ENCODE data around the gene SIMC1. TPM values are rescaled to one million over a fixed set of nuclear protein-coding genes. Genes with fewer than 3 reads are reported as not detected.
A peak's percentile ranks its signal among the peaks of the same experiment; 100 is the strongest.

SIMC1 gene
- total and polyA plus RNA-seq, 5 donors from 2014 or later: 6.1 to 21.1 (median 8.3) TPM

DNA sequence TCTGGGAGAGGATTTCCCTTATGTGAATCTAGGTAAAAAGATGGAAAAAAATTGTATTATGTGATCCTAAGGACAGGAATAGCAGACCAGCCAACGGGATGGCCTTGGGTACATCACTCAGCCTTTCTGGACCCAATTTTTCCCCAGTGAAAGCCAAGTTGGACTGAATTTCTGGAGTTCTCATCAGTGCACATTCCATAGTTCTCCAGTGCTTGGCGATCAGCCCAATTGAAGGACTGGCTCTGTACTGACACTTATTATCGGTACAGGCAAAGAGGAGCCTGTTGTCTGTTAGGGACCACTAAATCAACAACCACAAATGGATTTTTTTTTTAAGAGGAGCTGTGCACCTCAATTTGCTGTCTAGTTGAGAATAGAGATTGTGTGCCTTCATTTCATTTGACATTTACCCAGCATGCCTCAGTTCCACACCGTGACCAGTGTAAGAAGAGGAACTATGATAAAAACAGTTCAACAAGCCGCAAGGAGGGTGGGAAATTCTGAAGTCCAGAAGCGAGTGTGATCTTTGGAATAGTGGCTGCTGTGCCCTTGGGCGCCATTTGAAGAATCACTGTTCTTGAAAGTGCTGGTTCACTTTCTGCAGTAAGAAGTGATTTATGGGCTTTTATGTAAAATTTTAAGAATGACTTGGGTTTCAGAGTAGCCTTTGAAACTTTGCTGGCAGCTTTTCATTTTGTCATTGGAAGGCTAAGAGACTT is 135.0 kb downstream of the SIMC1 start:
- ATAC-seq (ENCODE audit: low read depth in 2 of 2) (no peak), DNase-seq (no peak)
- no peak overlapping the region for H3K27ac Mint-ChIP-seq
- H3K27me3 Mint-ChIP-seq: no peaks in the 10 kb centered on the region
- no peaks in the 10 kb centered on the region for H3K27me3 ChIP-seq (ENCODE audit: control insufficient read depth, insufficient read depth, low read length)
- no peaks in the 10 kb centered on the region for H3K4me1 Mint-ChIP-seq
- H3K4me3 ChIP-seq (ENCODE audit: low read depth, low read length): no peak overlapping the region
- H3K4me1 ChIP-seq (ENCODE audit: control insufficient read depth, insufficient read depth, low read length, poor library complexity, severe bottlenecking): no peaks in the 10 kb centered on the region
- peaks cover 14% of the 10 kb centered on the region for H3K36me3 ChIP-seq (ENCODE audit: control insufficient read depth, insufficient read depth, low read length)
- peaks cover 8% of the 10 kb centered on the region for H3K36me3 Mint-ChIP-seq
- no peaks in the 10 kb centered on the region for H3K9me3 Mint-ChIP-seq
- H3K4me3 Mint-ChIP-seq: no peak overlapping the region
- no peak overlapping the region for H3K27ac ChIP-seq (ENCODE audit: insufficient read depth, low read length, poor library complexity, severe bottlenecking)
- no peaks in the 10 kb centered on the region for H3K9me3 ChIP-seq (ENCODE audit: control insufficient read depth in 2 of 2, low read length in 2 of 2)

GRCh38 chr5:176379881-176380280 is 141.7 kb downstream of the SIMC1 start:
- Mint-ChIP-seq H3K27ac (no peak overlapping the region), H3K4me3 (no peak overlapping the region)
- DNase-seq: no peak

GRCh38 chr5:176381423-176381822 is 143.2 kb downstream of the SIMC1 start:
- peaks cover 28% of the 10 kb centered on the region for H3K36me3 Mint-ChIP-seq
- no peaks in the 10 kb centered on the region for H3K9me3 Mint-ChIP-seq
- peaks cover 2 to 9% (median 7%) of the 10 kb centered on the region in 4 donors for H3K4me1 Mint-ChIP-seq
- H3K27me3 Mint-ChIP-seq: no peaks in the 10 kb centered on the region
- Histone ChIP-seq H3K4me3 (ENCODE audit: low read depth, low read length) (no peak overlapping the region), H3K36me3 (ENCODE audit: control insufficient read depth, insufficient read depth, low read length) (peaks cover 52% of the 10 kb centered on the region), H3K27me3 (ENCODE audit: control insufficient read depth, insufficient read depth, low read length) (no peaks in the 10 kb centered on the region), H3K9me3 (ENCODE audit: control insufficient read depth in 2 of 2, low read length in 2 of 2) (no peaks in the 10 kb centered on the region), H3K4me1 (ENCODE audit: control insufficient read depth, insufficient read depth, low read length, poor library complexity, severe bottlenecking) (peaks cover 1% of the 10 kb centered on the region), H3K27ac (ENCODE audit: insufficient read depth, low read length, poor library complexity, severe bottlenecking) (no peak overlapping the region)
- no peak for DNase-seq
- ATAC-seq (ENCODE audit: low read depth in 2 of 2): no peak
- no peak overlapping the region for H3K4me3 Mint-ChIP-seq
- H3K27ac Mint-ChIP-seq: no peak overlapping the region

More at GRCh38 chr5:176379881-176380280, 141.7 kb downstream of the SIMC1 start:
- Histone ChIP-seq H3K36me3 (ENCODE audit: control insufficient read depth, insufficient read depth, low read length) (peaks cover 41% of the 10 kb centered on the region), H3K27ac (ENCODE audit: insufficient read depth, low read length, poor library complexity, severe bottlenecking) (no peak overlapping the region), H3K4me1 (ENCODE audit: control insufficient read depth, insufficient read depth, low read length, poor library complexity, severe bottlenecking) (no peaks in the 10 kb centered on the region), H3K27me3 (ENCODE audit: control insufficient read depth, insufficient read depth, low read length) (no peaks in the 10 kb centered on the region), H3K9me3 (ENCODE audit: control insufficient read depth in 2 of 2, low read length in 2 of 2) (no peaks in the 10 kb centered on the region), H3K4me3 (ENCODE audit: low read depth, low read length) (no peak overlapping the region)
- no peaks in the 10 kb centered on the region for H3K9me3 Mint-ChIP-seq
- no peak for ATAC-seq (ENCODE audit: low read depth in 2 of 2)
- peaks cover 20% of the 10 kb centered on the region for H3K36me3 Mint-ChIP-seq
- H3K27me3 Mint-ChIP-seq: no peaks in the 10 kb centered on the region
- peaks cover 0 to 6% (median 0%) of the 10 kb centered on the region in 4 donors for H3K4me1 Mint-ChIP-seq

- peaks cover 53% of the 10 kb centered on the region for H3K36me3 ChIP-seq (ENCODE audit: control insufficient read depth, insufficient read depth, low read length)
- H3K36me3 Mint-ChIP-seq: peaks cover 28% of the 10 kb centered on the region
- DNase-seq: no peak
Measured at GRCh38 chr5:176381979-176382378, 143.8 kb downstream of the SIMC1 start.

GRCh38 chr5:176382721-176383120 is 144.5 kb downstream of the SIMC1 start:
- no peak overlapping the region for H3K4me3 ChIP-seq (ENCODE audit: low read depth, low read length)
- no peaks in the 10 kb centered on the region for H3K9me3 ChIP-seq (ENCODE audit: control insufficient read depth in 2 of 2, low read length in 2 of 2)
- no peak for DNase-seq
- Mint-ChIP-seq H3K4me3 (peak overlapping the region in 1 of 4 donors; percentile 58), H3K27ac (no peak overlapping the region), H3K4me1 (peaks cover 6 to 22% (median 15%) of the 10 kb centered on the region in 4 donors), H3K9me3 (no peaks in the 10 kb centered on the region), H3K27me3 (no peaks in the 10 kb centered on the region), H3K36me3 (peaks cover 28% of the 10 kb centered on the region)
- peaks cover 53% of the 10 kb centered on the region for H3K36me3 ChIP-seq (ENCODE audit: control insufficient read depth, insufficient read depth, low read length)
- no peaks in the 10 kb centered on the region for H3K27me3 ChIP-seq (ENCODE audit: control insufficient read depth, insufficient read depth, low read length)
- peaks cover 14% of the 10 kb centered on the region for H3K4me1 ChIP-seq (ENCODE audit: control insufficient read depth, insufficient read depth, low read length, poor library complexity, severe bottlenecking)
- H3K27ac ChIP-seq (ENCODE audit: insufficient read depth, low read length, poor library complexity, severe bottlenecking): no peak overlapping the region
- ATAC-seq (ENCODE audit: low read depth in 2 of 2): no peak

More at GRCh38 chr5:176381979-176382378, 143.8 kb downstream of the SIMC1 start:
- Mint-ChIP-seq H3K4me1 (peaks cover 6 to 14% (median 10%) of the 10 kb centered on the region in 4 donors), H3K27me3 (no peaks in the 10 kb centered on the region), H3K9me3 (no peaks in the 10 kb centered on the region), H3K27ac (no peak overlapping the region), H3K4me3 (no peak overlapping the region)
- Histone ChIP-seq H3K9me3 (ENCODE audit: control insufficient read depth in 2 of 2, low read length in 2 of 2) (no peaks in the 10 kb centered on the region), H3K4me1 (ENCODE audit: control insufficient read depth, insufficient read depth, low read length, poor library complexity, severe bottlenecking) (peaks cover 7% of the 10 kb centered on the region), H3K27ac (ENCODE audit: insufficient read depth, low read length, poor library complexity, severe bottlenecking) (no peak overlapping the region), H3K4me3 (ENCODE audit: low read depth, low read length) (no peak overlapping the region), H3K27me3 (ENCODE audit: control insufficient read depth, insufficient read depth, low read length) (no peaks in the 10 kb centered on the region)
- no peak for ATAC-seq (ENCODE audit: low read depth in 2 of 2)

DNA sequence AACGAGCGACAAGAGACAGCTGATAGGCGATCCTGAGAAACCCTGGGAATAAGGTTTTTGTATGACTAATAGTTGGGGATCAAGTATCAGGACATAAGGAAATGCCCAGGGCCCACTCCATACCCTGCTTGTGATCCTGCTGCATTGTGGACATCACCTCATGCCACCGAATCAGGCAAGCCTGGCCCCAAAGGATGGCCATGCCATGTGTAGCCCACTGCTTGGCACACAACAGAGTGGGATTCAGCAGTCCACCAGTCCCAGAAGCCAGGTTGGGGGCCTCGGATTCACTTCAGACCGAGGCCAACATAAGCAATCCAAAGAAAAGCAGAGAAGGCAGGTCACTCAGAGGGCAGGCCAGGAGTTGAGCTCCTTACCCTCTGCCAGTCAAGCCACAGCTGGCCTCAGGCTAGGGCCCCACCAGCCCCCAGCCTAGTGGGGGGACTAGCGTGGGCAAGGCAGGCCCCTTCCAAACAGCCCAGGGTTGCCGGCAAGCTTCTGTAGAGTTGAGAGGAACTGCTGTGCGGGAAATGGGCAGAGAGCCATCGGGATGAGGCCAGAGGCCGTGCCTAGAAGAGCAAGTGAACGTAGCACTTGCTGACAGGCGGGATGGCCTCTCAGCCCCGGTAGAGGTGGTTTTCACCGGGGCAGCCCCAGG is 145.2 kb downstream of the SIMC1 start:
- Histone ChIP-seq H3K27ac (ENCODE audit: insufficient read depth, low read length, poor library complexity, severe bottlenecking) (no peak overlapping the region), H3K36me3 (ENCODE audit: control insufficient read depth, insufficient read depth, low read length) (peaks cover 53% of the 10 kb centered on the region), H3K4me1 (ENCODE audit: control insufficient read depth, insufficient read depth, low read length, poor library complexity, severe bottlenecking) (peaks cover 20% of the 10 kb centered on the region), H3K27me3 (ENCODE audit: control insufficient read depth, insufficient read depth, low read length) (no peaks in the 10 kb centered on the region), H3K4me3 (ENCODE audit: low read depth, low read length) (no peak overlapping the region), H3K9me3 (ENCODE audit: control insufficient read depth in 2 of 2, low read length in 2 of 2) (no peaks in the 10 kb centered on the region)
- Mint-ChIP-seq H3K9me3 (no peaks in the 10 kb centered on the region), H3K4me3 (peak overlapping the region in 1 of 4 donors; percentile 58), H3K4me1 (peaks cover 6 to 27% (median 18%) of the 10 kb centered on the region in 4 donors), H3K27ac (no peak overlapping the region), H3K36me3 (peaks cover 29% of the 10 kb centered on the region), H3K27me3 (no peaks in the 10 kb centered on the region)
- no peak for ATAC-seq (ENCODE audit: low read depth in 2 of 2)
- DNase-seq: no peak

DNA sequence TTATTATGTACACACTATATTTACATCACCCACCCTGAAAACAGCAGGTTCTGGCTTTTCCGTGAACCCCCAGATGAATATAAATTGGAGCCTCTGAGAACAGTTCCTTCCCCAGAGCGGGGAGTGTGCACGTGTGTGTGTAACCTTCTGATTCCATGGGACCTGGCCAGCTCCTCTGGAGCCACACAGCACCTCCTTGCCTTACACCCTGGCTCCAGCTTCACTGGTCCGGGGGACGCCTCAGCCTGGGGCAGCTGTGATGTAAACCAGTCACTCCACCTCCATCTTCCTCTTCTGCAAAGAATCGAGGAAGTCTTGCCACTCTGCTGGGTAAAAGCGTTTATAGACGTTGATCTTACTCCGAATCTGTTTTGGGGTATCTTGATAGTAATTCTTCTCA is 145.7 kb downstream of the SIMC1 start:
- peaks cover 20% of the 10 kb centered on the region for H3K4me1 ChIP-seq (ENCODE audit: control insufficient read depth, insufficient read depth, low read length, poor library complexity, severe bottlenecking)
- ATAC-seq (ENCODE audit: low read depth in 2 of 2): no peak
- H3K9me3 ChIP-seq (ENCODE audit: control insufficient read depth in 2 of 2, low read length in 2 of 2): no peaks in the 10 kb centered on the region
- H3K27ac Mint-ChIP-seq: no peak overlapping the region
- DNase-seq: no peak
- no peak overlapping the region for H3K4me3 Mint-ChIP-seq
- H3K27me3 Mint-ChIP-seq: no peaks in the 10 kb centered on the region
- H3K27me3 ChIP-seq (ENCODE audit: control insufficient read depth, insufficient read depth, low read length): no peaks in the 10 kb centered on the region
- H3K36me3 Mint-ChIP-seq: peaks cover 33% of the 10 kb centered on the region
- H3K9me3 Mint-ChIP-seq: no peaks in the 10 kb centered on the region
- H3K4me3 ChIP-seq (ENCODE audit: low read depth, low read length): no peak overlapping the region
- H3K27ac ChIP-seq (ENCODE audit: insufficient read depth, low read length, poor library complexity, severe bottlenecking): no peak overlapping the region
- peaks cover 53% of the 10 kb centered on the region for H3K36me3 ChIP-seq (ENCODE audit: control insufficient read depth, insufficient read depth, low read length)
- peaks cover 6 to 29% (median 20%) of the 10 kb centered on the region in 4 donors for H3K4me1 Mint-ChIP-seq

All from CD4-positive, CD25-positive, alpha-beta regulatory T cell (primary cell).